ENCODE measurements around the gene GAK.

Gene GAK

DNA sequence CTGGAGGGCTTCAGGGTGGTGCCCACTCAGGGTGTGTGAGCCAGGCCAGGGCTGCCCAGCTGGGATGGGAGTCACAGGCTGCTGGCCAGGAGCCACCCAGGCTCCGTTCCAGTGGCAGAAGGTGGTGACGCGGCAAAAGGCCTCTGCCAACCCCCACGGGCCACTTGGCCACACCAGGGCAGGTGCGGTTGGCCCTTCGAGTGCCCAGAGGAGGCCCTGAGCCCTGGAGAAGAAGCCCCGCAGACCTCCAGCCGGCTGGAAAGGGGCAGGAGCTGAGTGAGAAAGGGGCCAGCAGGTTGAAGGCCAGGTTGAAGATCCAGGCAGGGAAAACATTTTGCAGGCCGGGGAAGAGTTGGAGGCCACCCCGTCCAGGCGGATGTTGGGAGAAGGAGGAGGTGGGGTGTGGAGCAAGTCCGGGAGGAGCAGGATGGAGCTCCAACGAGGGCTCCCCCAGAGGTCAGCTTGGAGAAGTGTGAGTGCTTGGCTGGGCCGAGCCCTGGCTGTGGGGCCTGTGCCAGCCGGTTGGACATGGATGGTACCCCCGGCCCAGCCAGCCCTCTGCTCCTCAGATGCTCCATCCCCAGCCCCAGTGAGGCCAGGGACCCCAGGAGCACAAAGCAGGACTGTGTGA is 103.4 kb downstream of the GAK start:
- DNase-seq (ENCODE audit: low spot score): no peak

DNA sequence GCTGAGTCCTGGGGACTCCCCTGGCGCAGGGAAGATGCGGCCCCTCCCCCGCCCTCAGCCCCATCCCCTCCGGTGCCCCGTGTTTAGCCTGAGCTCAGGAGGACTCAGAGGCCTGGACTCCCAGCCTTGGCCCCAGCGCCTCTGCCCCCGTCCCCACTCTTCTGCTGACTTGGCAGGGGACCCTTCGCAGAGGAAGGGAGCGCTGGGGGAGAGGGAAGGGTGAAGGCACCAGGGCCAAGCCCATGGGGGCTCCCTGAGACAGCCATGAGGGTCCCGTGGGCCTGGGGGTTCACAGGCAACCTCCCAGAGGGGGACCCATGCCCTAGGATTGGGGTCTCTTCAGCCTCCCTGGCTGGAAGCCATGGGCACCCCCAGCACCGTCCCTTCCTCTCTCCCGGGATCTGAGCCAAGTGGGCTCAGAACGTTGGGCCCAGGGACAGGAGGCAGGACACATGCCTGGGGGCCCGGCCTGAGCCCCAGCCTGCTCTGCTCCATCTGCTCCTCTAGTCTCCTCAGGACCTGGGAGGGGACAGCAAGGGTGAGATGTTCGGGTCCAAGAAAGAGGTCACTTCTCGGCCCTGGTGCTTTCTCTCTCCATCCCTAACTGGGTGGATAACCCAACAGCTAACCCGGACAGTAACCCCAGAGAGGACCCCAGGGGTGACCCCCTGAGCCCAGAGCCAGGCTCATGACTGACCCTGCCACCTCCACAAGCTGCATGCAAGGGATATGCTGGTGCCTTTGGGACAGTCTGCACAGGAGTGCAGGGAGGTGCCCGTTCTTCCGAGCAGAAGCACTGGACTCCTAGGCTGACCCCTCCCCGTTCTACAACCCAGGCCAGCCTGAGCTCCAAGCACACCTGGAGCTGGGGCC is 104.7 kb downstream of the GAK start:
- DNase-seq (ENCODE audit: low spot score): no peak

DNA sequence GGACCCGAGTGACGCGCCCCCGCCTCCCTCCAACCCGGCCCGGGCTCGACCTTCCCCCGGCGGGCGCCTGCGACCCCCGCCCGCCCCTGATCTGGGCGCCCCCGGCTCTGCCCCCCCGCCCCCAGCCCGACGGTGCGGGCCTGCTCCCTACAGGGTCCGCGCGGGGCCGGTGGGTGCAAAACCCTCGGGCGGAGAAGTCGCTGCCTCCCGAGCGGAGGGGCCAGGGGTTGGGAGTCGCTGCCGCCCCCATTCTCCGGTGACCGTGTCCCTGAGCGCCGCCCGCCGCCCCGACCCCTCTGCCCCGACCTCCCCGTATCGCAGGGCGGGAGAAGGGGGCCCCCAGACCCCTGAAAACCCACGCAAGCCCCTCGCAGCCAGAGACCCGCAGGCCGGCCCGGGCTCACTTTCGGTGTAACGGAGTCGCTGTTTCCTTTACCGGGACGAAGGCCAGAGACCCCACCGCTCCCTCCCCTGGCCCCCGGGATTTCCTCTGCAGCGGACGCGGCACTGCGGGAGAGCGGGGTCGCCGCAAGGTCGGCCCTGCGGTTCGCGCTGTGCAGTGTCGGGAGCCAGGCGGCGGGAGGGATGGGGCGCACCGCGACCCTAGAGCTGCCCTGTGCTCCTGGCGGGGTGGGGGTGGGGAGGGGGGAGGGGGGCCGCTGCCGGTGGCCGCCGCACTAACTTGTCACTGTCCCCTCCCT is 105.5 kb downstream of the GAK start:
- DNase-seq (ENCODE audit: low spot score): no peak

DNA sequence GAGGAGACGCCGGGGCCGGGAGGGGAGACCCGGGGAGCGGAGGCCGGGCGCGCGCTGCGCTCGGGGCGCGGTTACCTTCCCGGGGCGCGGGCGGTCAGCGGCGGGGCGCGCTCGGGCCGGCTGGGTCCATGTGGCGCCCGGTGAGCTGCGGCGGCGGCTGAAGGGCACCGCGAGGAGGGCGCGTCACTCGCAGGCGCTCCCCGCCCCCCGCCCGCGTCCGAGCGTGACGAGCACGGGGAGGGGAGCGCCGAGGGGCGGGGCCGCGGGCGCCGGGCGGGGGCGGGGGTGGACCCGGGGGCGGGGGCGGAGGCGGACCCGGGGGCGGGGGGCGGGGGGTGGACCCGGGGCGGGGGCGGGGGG is 106.2 kb downstream of the GAK start, which contains the start of gene CPLX1:
Gene CPLX1, minus strand, starts transcription at position 159 of the 360 bp plus-strand sequence. CDS start 1,607 bp downstream, outside the sequence.
- DNase-seq (ENCODE audit: low spot score): no peak

DNA sequence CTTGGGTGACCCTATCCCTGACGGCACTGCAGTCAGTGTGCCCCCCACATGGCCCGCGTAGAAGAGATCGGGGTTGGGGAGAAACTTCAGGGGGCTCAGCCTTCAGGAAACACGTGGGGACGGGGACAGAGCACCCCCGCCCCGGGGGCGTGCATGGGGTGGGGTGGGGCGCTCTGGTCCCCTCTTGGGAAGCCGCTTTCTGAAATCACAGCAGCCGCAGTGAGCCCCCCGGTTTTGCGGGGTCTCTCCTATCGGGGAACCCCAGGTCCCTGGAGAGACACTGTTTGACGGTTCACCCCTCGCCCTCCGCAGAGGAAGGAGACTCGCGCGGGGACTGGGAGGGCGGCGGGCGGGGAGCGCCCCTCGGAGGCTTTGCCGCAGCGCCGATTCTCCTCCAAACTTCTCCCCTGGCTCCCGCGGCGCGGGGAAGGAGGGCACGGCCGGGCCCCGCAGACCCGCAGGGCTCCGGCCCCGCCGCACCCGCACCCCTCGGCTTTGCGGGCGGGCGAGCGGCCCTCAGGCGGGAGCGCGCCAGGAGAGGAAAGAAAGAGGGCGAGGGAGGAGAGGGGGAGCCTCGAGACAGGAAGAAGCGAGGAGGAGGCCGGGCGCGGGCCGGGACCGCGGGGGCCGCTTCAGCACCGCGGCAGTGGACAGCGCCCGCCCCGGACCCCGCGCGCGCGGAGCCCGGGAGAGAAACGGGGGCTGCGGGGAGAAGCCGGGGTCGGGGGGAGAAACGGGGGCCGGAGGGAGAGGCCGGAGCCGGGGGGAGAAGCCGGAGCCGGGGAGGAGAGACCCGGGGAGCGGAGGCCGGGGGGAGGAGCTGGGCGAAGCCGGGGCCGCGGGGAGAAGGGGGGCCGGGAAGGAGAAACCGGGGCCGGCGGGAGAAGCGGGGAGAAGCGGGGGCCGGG is 106.8 kb downstream of the GAK start:
- no peak for DNase-seq (ENCODE audit: low spot score)

DNA sequence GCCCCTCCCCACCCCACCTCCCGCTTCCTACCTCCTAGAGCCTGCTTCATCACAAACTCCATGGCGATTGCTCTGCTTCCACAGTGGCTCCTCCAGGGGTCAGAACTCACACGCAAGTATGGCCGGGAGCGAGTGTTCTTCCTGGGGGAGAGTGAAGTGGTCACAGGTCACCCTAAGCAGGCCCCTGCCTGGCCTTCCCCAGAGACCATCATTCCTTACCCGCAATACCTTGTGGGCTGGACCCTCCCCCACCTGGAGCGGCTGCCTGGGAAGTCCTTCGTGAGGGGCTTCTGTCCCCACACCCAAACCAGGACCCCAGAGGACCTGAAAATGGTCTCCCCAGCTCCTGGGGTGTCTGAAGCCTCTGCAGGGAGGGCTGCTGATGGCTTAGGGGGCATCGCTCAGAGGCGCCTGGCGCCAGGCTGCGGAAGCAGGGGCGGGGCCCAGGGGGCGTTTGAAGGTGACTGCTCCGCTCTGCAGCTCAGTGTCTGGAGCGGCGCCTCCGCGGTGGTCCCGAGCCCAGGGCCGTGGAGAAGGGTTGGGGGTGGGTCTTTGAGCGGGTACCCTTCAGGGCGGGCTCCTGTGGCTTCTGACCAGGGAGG is 107.6 kb downstream of the GAK start:
- DNase-seq (ENCODE audit: low spot score): no peak

DNA sequence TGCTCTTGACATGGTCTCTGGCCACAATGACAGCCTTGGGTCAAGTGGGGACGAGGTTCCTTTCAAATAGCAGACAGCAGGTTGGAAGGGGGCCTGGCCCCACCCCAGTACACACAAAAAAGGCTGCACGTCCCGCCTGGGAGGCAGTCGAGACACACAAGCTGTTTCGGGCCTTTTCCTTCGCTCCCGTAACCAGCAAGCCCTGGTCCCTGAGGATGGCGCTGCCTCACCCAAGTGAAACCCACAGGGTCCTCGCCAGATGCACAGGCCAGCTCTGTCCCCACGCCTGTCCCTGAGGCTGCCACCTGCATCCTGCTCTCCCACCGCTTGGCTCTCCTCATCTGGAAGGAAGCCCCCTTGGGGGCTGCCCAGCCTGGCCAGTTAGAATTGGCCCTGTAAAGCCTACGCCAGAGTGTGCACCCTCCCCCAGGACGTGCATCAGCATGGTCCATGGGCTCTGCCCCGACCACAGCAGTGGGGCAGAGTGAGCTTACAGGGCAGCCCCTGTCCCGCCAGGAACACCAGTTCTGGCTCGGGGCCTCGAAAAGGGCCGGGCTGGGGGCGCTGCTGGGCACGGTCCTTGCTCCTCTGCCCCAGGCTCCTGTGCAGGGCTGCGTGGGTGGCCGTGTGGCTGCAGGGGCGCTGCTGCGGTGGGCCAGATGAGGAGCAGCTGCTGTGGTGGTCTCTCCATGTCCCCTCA is 108.2 kb downstream of the GAK start:
- DNase-seq (ENCODE audit: low spot score): no peak

DNA sequence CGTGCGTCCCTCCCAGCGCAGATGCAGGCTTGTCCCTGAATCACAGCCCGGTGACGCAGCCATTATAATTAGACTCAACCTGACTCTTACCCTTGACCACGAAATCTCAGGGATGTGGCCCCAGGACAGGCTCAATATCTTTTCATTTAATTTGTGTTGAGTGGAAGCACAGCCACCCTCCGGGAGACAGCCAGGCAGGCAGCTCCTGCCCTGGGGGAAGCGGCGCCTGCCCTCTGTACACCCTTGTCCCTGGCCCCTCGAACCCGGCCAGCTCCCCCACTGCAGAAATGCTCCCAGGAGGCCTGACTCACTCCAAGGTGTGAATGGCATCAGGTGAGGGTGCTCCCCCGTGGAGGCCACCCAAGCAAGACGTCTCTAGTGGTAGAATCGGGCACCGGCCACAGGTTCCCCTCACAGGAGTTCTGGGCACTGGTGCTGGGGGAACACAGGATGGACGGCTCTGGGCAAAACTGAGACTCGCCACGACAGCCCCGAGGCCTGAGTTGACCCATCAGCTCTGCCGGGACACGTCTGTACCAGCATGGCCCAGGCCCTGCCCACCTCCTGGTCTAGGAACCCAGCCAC is 108.8 kb downstream of the GAK start:
- DNase-seq (ENCODE audit: low spot score): no peak

DNA sequence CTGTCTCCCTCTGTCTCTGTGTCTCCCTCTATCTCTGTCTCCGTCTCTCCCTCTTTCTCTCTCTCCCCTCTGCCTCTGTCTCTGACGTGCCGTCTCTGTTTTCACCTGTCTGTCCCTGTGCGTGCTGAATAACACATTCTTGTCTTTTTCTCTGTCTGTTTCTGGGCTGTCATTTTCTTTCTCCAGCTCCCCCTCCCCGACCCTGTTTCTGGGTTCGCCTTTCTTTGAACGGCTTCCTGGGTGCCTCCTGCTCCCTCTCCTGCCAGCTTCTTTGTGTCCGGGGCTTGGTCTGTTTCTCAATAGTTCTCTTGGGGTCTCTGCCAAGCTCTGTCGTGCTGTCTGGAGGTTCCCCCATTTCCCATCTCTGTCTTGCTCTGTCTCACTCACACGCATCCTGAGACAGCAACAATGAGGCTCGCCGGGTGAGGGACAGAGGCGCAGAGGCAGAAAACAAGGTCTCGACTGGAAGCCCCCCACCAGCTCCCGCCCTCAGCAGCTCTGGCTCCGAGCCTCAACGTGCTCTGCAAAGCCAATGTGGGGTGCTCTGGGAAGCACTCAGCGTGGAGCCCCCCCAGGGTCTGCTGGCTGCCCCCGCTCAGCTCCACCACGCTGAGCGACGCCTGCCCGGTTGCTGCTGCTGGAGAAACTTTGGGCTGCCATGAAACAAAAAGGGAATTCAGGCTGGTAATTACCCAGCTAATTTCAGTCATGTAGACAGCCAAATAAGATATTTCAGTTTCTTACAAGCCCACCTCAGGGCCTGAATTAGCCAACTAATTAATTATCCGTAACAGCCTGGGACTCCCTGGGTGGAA is 109.5 kb downstream of the GAK start:
- no peak for DNase-seq (ENCODE audit: low spot score)

DNA sequence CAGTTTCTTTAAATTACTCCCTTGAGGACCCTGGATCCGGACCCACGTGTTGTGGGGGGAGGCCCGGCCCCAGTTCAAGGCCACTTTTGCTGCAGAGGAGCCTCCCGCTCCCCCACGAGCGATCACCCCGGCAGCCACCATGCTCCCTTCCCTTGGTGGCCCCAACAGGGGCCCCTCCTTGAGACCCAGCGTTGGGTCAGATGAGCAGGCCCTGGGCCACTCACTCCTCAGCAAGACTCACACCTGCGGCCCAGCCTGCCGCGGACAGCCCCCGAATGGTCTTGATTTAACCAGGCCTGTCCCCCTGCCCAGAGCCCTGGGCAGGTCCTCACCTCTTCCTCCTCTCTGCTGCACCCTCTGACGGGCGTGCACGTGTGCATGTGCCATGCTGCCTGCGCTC is 110.5 kb downstream of the GAK start:
- no peak for DNase-seq (ENCODE audit: low spot score)

DNA sequence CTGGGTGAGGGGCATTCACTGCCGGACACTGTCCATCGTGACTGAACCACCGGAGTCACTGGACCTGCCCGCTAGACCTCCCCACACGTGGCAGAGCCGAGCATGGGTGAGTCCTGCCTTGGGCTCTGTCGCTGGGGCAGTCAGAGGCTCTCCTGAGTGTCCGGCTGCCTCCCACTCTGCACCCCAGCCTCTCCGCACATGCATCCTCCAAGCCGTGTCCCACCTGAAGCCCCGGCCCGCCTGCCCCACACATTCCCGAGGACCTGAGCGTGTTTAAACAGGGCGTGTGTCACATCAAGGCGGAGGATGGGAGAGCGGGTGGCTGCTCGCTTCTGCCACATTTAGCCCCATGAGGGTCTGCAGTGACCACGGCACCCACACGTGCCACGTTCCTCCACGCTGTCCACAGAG is 110.9 kb downstream of the GAK start:
- DNase-seq (ENCODE audit: low spot score): no peak

DNA sequence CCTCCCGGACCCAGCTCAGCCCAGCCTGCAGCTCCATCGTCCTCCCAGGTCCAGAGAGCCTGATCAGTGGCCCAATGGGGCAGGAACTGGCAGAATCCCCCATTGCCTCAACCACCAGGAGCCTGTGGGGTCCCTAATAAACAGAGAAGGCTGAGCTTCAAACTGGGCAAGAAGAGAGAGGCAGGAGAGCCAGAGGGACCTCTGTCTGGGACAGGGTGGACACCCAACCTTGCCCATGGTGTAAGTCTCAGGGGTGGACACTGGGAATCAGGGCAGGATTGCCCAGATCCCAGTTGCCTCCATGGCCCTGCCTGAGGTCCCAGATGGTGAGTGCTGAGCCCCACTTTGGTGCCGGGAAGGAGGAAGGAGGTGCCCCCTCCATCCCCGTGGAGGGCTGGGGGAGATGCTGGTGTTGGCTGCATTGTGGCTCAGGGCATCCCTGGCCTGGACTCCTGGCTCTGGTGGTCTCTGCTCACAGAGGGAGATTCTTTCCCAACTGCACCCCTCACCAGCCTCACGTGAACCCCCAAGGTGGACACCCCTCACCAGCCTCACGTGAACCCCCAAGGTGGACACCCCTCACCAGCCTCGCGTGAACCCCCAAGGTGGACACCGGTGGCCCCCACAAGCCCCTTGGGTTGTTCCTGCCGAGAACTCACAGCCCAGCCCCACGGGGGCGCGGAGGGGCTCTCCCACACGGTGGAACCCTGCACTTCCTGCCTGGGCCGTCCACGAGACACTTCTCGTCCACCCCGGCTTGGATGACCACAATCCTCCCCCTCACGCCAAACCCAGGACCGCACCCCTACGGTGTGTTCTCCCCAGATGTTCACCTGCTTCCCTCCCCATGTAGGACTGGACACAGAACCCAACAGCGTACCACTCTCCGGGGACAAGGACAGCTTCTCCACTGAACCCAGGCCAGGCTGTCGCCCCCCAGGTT is 111.6 kb downstream of the GAK start:
- DNase-seq (ENCODE audit: low spot score): no peak

DNA sequence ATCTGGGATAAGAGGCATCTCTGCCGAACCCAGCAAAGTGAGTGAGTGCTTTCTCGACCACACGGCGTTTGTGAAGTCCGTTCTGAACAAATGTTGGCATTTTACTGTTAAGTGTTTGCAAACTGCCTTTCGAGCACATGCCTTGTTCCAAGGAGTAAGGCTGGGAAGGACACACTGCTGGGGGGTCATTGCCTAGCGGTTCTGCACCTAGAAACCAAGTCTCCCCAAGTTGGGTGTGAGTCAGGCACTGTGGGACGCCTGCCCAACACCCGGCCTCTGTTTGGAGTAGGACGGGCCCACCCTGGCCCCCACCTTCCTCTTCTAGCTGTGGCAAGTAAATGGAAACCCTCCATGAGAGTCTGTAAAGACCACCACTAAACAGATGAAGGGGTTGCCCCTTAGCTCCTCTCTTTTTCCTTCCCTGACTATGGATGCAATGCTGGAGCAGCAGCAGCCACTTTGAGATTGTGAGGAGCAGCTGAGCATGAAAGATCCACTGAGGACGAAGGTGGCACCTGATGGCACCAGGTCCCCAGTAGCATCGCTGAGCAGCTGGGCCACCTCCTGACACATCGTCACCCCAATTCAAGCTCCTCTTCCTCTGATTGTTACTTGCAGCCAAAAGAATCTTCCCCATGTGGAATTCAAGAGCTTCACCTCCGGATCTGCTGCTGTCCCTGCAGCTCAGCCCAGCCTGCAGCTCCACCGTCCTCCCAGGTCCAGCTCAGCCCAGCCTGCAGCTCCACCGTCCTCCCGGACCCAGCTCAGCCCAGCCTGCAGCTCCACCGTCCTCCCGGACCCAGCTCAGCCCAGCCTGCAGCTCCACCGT is 112.5 kb downstream of the GAK start:
- DNase-seq (ENCODE audit: low spot score): no peak

DNA sequence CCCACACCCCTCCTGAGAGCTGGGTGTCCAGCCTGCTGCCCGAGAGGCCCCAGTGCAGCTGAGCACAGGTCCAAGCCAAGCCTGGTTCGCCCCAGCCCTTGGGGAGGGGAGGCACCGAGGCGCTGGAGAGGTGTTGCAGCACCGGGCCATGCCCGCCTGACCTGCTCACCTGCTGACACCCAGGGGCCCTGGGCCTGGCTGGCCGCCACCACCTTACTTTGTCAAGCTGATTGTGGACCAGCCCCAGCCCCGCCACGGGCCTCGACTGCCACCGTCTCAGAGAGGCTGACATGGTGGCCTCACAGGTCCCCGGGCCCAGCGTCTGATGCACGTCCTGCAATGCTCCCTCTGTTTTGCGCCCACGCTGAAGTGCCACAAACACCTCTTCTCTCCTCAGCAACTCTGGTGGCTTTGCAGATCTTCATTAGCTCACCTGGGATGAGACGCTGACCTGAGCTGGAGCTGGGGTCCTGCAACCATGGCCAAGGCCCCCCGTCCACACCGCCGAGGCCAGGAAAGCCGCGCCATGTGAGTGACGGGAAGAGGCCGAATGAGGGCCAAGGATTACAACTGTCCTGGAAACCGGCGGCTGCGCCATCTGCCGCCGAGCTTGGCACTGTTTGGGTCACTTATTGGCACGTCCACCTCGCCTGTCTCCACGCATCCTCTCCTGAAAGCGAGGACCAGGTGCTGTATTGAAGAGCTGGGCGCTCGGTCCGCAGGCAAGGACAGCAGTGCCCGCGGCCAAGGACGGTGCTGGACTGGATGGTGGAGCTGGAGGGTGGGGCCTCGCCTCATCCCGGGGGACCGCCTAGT is 113.8 kb downstream of the GAK start:
- no peak for DNase-seq (ENCODE audit: low spot score)

DNA sequence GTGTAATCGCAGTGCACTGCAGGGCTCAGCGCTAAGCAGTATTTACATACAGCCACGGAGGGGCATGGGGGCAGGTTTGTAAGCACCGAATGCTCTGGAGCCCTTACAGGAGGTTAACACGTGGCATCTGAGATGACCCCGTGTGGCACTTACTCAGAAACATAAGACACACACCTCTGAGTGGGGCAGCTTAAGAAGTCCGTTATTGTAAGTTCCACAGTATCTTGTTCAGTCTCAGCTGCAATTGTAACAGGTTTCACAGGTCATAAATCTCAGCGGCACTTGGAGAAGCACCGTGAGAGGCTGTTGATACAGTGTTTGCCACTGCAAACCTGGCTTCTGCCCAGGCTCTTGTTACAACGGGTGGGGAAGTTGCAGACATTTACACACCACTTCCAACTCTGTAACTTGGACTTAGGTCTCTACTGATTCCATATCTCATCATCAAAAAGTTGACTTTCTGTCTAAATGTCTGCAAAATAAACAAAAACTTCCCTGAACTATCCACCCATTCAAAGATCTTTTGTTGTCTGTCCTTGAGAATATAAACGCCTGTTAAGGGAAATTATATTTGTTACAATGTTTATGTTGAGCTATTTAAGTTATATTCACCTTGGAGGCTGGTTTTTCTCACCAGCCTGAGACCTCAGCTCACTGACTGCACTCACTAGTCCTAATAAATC is 116.5 kb downstream of the GAK start:
- no peak for DNase-seq (ENCODE audit: low spot score)

DNA sequence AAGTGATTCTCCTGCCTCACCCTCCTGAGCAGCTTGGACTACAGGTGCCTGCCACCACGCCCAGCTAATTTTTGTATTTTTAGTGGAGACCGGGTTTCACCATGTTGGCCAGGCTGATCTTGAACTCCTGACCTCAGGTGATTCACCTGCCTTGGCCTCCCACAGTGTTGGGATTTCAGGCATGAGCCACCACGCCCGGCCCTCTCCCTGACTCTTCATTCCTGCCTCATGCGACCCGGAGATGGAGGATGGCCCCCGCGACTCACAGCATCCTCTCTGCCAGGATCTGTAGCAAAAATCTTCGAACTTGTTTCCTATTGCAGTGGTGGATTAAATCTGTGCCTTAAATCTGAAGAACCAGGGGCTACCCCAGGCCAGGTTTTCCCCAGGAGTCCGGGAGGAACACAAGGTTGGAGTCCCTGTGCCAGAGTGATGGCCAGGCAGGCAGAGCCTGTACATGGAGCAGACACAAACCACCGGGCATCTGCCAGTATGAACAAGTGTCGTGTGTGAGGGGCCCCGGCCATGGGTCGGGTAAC is 117.7 kb downstream of the GAK start:
- no peak for DNase-seq (ENCODE audit: low spot score)

Measured in CD4-positive, alpha-beta T cell treated with Interleukin-6 at 100 ng/mL for 8 hours (primary cell).